K562 treated with DMSO at 1 percent for 4 hours (cell line): ENCODE data around the gene TMED3. TPM values are rescaled to one million over a fixed set of nuclear protein-coding genes. Genes with fewer than 3 reads are reported as not detected.

ENCODE experiments used
- total RNA-seq: library from RNA; unstranded; fragments of 300-600 nt; gene quantifications from 2 replicates; pipeline ENCODE4 v1.2.3, GENCODE V29; 2022; ENCODE audit not compliant: insufficient read depth

The TMED3 gene
- total RNA-seq = 71.1 and 79.4 TPM in 2 replicates

GRCh38 chr15:79310985-79311900, at the start of gene TMED3:
TMED3 (plus strand) TSS chr15:79311112; CDS start chr15:79311250, 138 bp downstream.

DNA sequence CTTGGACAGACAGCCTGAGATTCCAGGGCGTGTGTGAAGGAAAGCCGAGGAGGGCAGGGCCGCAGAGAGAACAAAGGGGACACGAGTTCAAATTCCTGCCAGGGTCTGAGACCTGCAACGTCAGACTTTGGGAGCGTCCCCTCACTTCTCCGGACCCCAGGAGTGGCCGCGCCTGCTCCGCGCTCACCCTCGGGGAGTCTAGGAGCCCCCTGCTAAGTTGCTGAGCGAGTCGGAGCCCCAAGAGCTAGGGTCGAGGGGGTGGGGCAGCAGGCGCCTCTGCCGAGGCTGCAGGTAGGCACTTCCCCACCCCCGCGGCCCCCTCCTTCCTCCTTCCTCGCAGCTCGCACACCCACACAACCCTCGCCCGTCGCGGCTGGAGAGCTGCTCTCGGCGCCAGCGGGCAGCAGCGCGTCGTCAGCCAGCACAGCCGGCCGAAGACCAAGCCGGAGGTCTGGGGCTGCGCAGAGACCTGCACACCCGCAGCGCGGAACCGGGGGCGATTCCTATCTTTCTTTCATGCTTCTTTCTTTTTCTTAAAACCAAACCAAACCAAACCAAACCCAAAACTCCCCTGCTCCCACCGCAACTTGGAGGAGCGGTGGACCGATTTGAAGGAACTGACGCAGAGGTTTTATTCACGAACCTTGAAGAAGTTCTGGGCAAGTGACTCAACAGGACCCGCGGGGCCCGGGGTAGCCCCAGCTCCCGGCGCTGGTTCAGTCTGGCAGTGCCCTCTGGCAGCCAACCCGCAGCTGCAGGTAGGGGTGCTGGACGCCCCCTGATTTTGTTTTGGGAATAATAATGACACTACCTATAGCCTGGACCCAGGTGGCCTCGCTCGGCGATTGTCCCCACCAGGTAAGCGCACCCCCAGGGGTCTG, 28.3 kb upstream of the TMED3 start, which contains the start of gene ANKRD34C:
ANKRD34C (plus strand) TSS at position 352 of the 881 bp plus-strand sequence. CDS start 10,563 bp downstream, outside the sequence.

Other genes with a start within 250 kb of the TMED3 start
- not detected in 2 replicates for gene RASGRF1, start 220.3 kb upstream of the TMED3 start, total RNA-seq
- 0.47 and 0.69 TPM in 2 replicates for gene ANKRD34C, start 28.4 kb upstream of the TMED3 start, total RNA-seq
- 0.47 and 1.3 TPM in 2 replicates for gene MINAR1, start 121.2 kb downstream of the TMED3 start, total RNA-seq